Thyroid gland (tissue), 4 donors: ENCODE measurements around the gene OR10P1. TPM values are rescaled to one million over a fixed set of nuclear protein-coding genes. Genes with fewer than 3 reads are reported as not detected.

Source experiments
- DNase-seq, 2 donors: peaks; one replicate each; pipeline ENCODE4 v3.0.0-alpha.2; 2019
- H3K27ac ChIP-seq, 3 donors: fragments of 200-600 bp; sonication (generic); 1 replicate in 2 of 3; 2 replicates in 1 of 3; pipeline ENCODE4 v1.5.1; 2016 to 2019; ENCODE audit warnings: mild to moderate bottlenecking in 1 of 3, moderate library complexity in 1 of 3
- H3K27me3 ChIP-seq: fragments of 200-600 bp; sonication (generic); one replicate; pipeline ENCODE4 v1.5.1; 2019
- H3K36me3 ChIP-seq, 2 donors: fragments of 200-600 bp; sonication (generic); one replicate each; pipeline ENCODE4 v1.5.1; 2016 to 2019
- H3K4me1 ChIP-seq, 2 donors: fragments of 200-600 bp; sonication (generic); one replicate each; pipeline ENCODE4 v1.5.1; 2017 to 2019
- H3K4me3 ChIP-seq, 3 donors: fragments of 200-600 bp; sonication (generic); replicated peaks in 1 of 3; 1 replicate in 2 of 3; 2 replicates in 1 of 3; pipeline ENCODE4 v1.5.1; 2016; ENCODE audit warnings: mild to moderate bottlenecking in 1 of 3
- H3K9me3 ChIP-seq: fragments of 200-600 bp; sonication (generic); one replicate; pipeline ENCODE4 v1.5.1; 2017
- CTCF ChIP-seq, 6 experiments: fragments of 200-600 bp in 3 of 6; fragments of 450-650 bp in 3 of 6; sonication (generic) in 3 of 6; IDR thresholded peaks; one replicate each; pipeline ENCODE4 v1.5.1; 2016 to 2019; ENCODE audit warnings: antibody characterized with exemption in 6 of 6, mild to moderate bottlenecking in 2 of 6, inconsistent platforms in 1 of 6, moderate library complexity in 1 of 6
- POLR2A ChIP-seq, 2 donors: fragments of 450-650 bp; IDR thresholded peaks; one replicate each; pipeline ENCODE4 v1.6.1; 2017; ENCODE audit warnings: antibody characterized with exemption in 2 of 2, mild to moderate bottlenecking in 2 of 2, moderate library complexity in 1 of 2
- WGBS, 2 donors: methylation state at CpG; one replicate each; pipeline ENCODE4 v1.1.5; 2017; 5-methylcytosine and 5-hydroxymethylcytosine counted together
- intact Hi-C: fragments of 100-400 bp; cut with DNase I; formaldehyde crosslinking; loops from one replicate; pipeline ENCODE4 v1.15.1; 2023
- small RNA-seq: library from RNA; depleted of rRNA; stranded (forward); fragments of <200 nt; gene quantifications from one replicate; pipeline ENCODE3, GENCODE V24; 2016
- total RNA-seq, 4 donors: library from RNA; depleted of rRNA; stranded (reverse); fragments of >200 nt; gene quantifications; one replicate each; pipeline ENCODE4 v1.2.3, GENCODE V29; 2016

The OR10P1 gene
- total RNA-seq, 4 donors from 2014 or later: not detected

DNA sequence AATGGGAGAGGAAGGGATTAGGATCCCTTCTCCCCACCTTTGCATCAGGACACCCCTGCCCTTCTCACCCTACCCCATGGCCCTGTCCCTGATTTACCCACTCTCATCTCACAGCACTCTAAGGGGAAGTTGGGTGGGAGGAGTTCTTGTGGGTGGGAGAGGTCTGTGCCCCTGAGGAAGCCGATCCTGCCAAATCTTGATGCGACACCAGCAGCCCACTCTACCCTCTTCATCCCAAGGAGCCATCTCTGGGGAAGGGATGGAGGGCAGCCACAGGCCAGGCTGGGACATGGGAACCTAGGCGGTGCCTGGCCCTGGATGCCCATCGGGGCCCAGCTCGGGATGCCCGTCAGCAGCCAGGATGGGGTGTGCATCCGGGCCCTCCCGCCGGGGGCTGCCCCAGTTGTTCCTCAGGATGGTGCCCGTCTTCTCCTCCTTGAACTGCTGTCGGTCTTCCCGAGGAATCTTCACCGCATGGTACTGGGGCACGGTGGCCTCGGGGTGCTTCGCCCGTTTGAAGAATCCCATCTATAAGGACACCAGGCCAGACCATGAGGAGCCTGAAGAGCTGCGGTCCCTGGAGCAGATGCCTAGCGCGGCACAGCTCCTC lies 48.2 kb downstream of the OR10P1 start:
- Histone ChIP-seq H3K4me1 (peaks cover 10 to 13% of the 10 kb centered on the region in 2 donors), H3K4me3 (no peak overlapping the region), H3K27me3 (no peaks in the 10 kb centered on the region), H3K36me3 (no peaks in the 10 kb centered on the region), H3K27ac (no peak overlapping the region), H3K9me3 (no peaks in the 10 kb centered on the region)
- WGBS, 2 donors: 92 to 94% methylated on average over 8 to 18 of the region's 20 CpGs
- TF ChIP-seq CTCF (IDR thresholded peaks at IDR 0.05) (no peak), POLR2A (IDR thresholded peaks at IDR 0.05) (no peak)
- intact Hi-C loops: no loop called here
- DNase-seq: no peak

- WGBS, 2 donors: 93 to 94% methylated on average over 5 of the region's 5 CpGs
- DNase-seq: no peak
These were observed 49.0 kb downstream of the OR10P1 start for GRCh38 chr12:55685671-55686070.

DNA sequence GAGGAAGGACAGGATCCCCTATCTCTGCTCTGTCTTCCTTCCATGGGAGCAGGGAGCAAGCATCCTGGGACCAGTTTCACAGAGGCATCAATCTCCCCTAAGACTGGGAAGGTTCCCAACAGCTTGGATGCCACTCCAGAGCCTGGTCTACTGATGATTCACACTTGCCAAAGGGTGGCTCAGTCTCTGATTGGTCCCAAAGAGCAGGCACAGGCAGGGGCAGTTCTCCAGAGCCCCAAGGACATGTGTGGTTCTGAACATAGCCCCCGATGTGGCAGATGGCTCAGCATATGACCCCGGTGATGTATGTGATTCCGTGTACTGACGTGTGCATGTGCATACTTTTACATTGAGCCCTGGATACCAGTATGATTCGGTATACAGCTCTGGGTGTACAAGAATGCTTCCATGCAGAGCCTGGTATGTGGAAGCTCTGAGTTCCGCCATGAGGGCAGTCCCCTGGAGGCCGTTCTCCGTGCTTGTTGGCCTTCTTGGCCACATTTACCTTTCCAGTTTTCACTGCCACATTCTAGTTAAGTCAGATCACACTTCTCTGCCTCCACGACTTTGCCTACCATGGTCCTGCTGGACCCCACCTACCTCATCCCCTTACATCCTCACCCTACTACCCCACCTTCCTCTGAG lies 49.8 kb downstream of the OR10P1 start:
- 91 to 92% methylated on average over 9 of the region's 9 CpGs for WGBS, 2 donors
- intact Hi-C loops: no loop called here
- no peak overlapping the region for H3K27ac ChIP-seq
- no peaks in the 10 kb centered on the region for H3K36me3 ChIP-seq
- no peak for DNase-seq
- peaks cover 6 to 7% of the 10 kb centered on the region in 2 donors for H3K4me1 ChIP-seq
- no peaks in the 10 kb centered on the region for H3K9me3 ChIP-seq
- no peak overlapping the region for H3K4me3 ChIP-seq
- TF ChIP-seq POLR2A (IDR thresholded peaks at IDR 0.05) (no peak), CTCF (IDR thresholded peaks at IDR 0.05) (no peak)
- no peaks in the 10 kb centered on the region for H3K27me3 ChIP-seq

More at GRCh38 chr12:55685671-55686070, 49.0 kb downstream of the OR10P1 start:
- Histone ChIP-seq H3K9me3 (no peaks in the 10 kb centered on the region), H3K4me1 (peaks cover 10 to 13% of the 10 kb centered on the region in 2 donors), H3K27ac (no peak overlapping the region), H3K4me3 (no peak overlapping the region), H3K36me3 (no peaks in the 10 kb centered on the region), H3K27me3 (no peaks in the 10 kb centered on the region)
- intact Hi-C loops: no loop called here
- TF ChIP-seq POLR2A (IDR thresholded peaks at IDR 0.05) (no peak), CTCF (IDR thresholded peaks at IDR 0.05) (no peak)

Small RNAs within 50 kb of the gene (small RNA-seq; reads per million reads assigned to genes)
- not detected for gene AC009779.5

Other genes with a start within 250 kb of the OR10P1 start
- not detected for gene OR6C65, start 236.4 kb upstream of the OR10P1 start, total RNA-seq
- not detected for gene OR6C76, start 210.6 kb upstream of the OR10P1 start, total RNA-seq
- gene OR6C2, start 192.8 kb upstream of the OR10P1 start, total RNA-seq: not detected
- not detected for gene OR6C70, start 166.8 kb upstream of the OR10P1 start, total RNA-seq
- not detected for gene OR6C68, start 144.5 kb upstream of the OR10P1 start, total RNA-seq
- gene OR6C4, start 87.3 kb upstream of the OR10P1 start, total RNA-seq: not detected
- not detected for gene OR2AP1, start 64.4 kb upstream of the OR10P1 start, total RNA-seq
- gene ITGA7, start 71.0 kb downstream of the OR10P1 start, total RNA-seq: 10 to 100 TPM in 2 of 4 donors, 1 to 10 TPM in 2; 7.9 to 16.9 (median 9.8) TPM
- 100 to 1,000 TPM; 117 to 440 (median 246) TPM for gene BLOC1S1, start 79.2 kb downstream of the OR10P1 start, total RNA-seq
- 1 to 10 TPM in 3 of 4 donors, under 1 TPM in 1; 0.94 to 9.7 (median 6.8) TPM for gene RDH5, start 83.5 kb downstream of the OR10P1 start, total RNA-seq
- gene CD63, start 92.1 kb downstream of the OR10P1 start, total RNA-seq: 1,000 to 10,000 TPM in 3 of 4 donors, 100 to 1,000 TPM in 1; 683 to 1,145 (median 1,122) TPM
- 1 to 10 TPM; 4.8 to 7.5 (median 6.7) TPM for gene GDF11, start 106.2 kb downstream of the OR10P1 start, total RNA-seq
- gene SARNP, start 180.8 kb downstream of the OR10P1 start, total RNA-seq: 10 to 100 TPM; 33.6 to 61.0 (median 52.3) TPM
- gene ORMDL2, start 181.1 kb downstream of the OR10P1 start, total RNA-seq: 10 to 100 TPM; 17.7 to 39.2 (median 23.4) TPM
- 10 to 100 TPM; 39.6 to 49.0 (median 45.1) TPM for gene DNAJC14, start 192.7 kb downstream of the OR10P1 start, total RNA-seq
- 1 to 10 TPM; 2.3 to 4.2 (median 3.4) TPM for gene MMP19, start 206.0 kb downstream of the OR10P1 start, total RNA-seq